Keratinocyte (primary cell): Measurements from ENCODE around the gene SLC35B3. TPM values are rescaled to one million over a fixed set of nuclear protein-coding genes. Genes with fewer than 3 reads are reported as not detected.
A peak's percentile ranks its signal among the peaks of the same experiment; 100 is the strongest.

ENCODE experiments used
- DNase-seq: peaks from one replicate; pipeline ENCODE4 v3.0.0-alpha.2; 2011; ENCODE audit warnings: low read depth, missing footprints, low spot score
- FAIRE-seq: peaks from 2 replicates; lab custom pipeline; 2011; peaks lifted over from hg19 to GRCh38; lab: Jason Lieb, UNC
- H2AFZ ChIP-seq: 2 replicates; pipeline ENCODE4 v1.6.0; 2012; ENCODE audit warnings: low read length, control low read depth, inconsistent platforms; ENCODE audit not compliant: control insufficient read depth
- H3K27ac ChIP-seq: 2 replicates; pipeline ENCODE4 v1.5.1; 2011; ENCODE audit warnings: low read length; ENCODE audit not compliant: control insufficient read depth, insufficient read depth
- H3K27me3 ChIP-seq: 3 replicates; pipeline ENCODE4 v1.6.0; 2011; ENCODE audit warnings: low read length; ENCODE audit not compliant: control insufficient read depth, insufficient read depth; ENCODE audit errors: extremely low read depth
- H3K36me3 ChIP-seq, 2 experiments: 2 replicates in 1 of 2; 3 replicates in 1 of 2; pipeline ENCODE4 v1.5.1; 2011; ENCODE audit warnings: low read length in 2 of 2, mild to moderate bottlenecking in 1 of 2; ENCODE audit not compliant: control insufficient read depth in 2 of 2, insufficient read depth in 2 of 2; ENCODE audit errors: extremely low read depth in 1 of 2
- H3K4me1 ChIP-seq: 3 replicates; pipeline ENCODE4 v1.5.1; 2011; ENCODE audit warnings: low read length; ENCODE audit not compliant: control insufficient read depth, insufficient read depth; ENCODE audit errors: extremely low read depth
- H3K4me2 ChIP-seq: 3 replicates; pipeline ENCODE4 v1.6.0; 2011; ENCODE audit warnings: low read depth, low read length; ENCODE audit not compliant: control insufficient read depth, insufficient read depth; ENCODE audit errors: extremely low read depth
- H3K4me3 ChIP-seq, 3 experiments: fragments of 200-600 bp in 1 of 3; sonication (generic) in 1 of 3; 2 replicates in 2 of 3; 3 replicates in 1 of 3; pipeline ENCODE4 v1.5.1; 2011 to 2016; ENCODE audit warnings: low read length in 3 of 3, mild to moderate bottlenecking in 3 of 3, control low read depth in 2 of 3, inconsistent platforms in 1 of 3, low read depth in 1 of 3, mixed read lengths in 1 of 3, mixed run types in 1 of 3, moderate library complexity in 1 of 3; ENCODE audit not compliant: control insufficient read depth in 2 of 3, insufficient read depth in 2 of 3; ENCODE audit errors: extremely low read depth in 1 of 3
- H3K79me2 ChIP-seq: 2 replicates; pipeline ENCODE4 v1.6.0; 2012; ENCODE audit warnings: low read length; ENCODE audit not compliant: control insufficient read depth, insufficient read depth
- H3K9ac ChIP-seq: 3 replicates; pipeline ENCODE4 v1.6.0; 2011; ENCODE audit warnings: low read length; ENCODE audit not compliant: control insufficient read depth, insufficient read depth; ENCODE audit errors: extremely low read depth
- H3K9me1 ChIP-seq: 3 replicates; pipeline ENCODE4 v1.6.0; 2011; ENCODE audit warnings: low read length; ENCODE audit not compliant: control insufficient read depth, insufficient read depth; ENCODE audit errors: extremely low read depth
- H3K9me3 ChIP-seq: 2 replicates; pipeline ENCODE4 v1.5.1; 2012; ENCODE audit warnings: low read depth, low read length; ENCODE audit not compliant: control insufficient read depth
- H4K20me1 ChIP-seq: 3 replicates; pipeline ENCODE4 v1.6.0; 2011; ENCODE audit warnings: low read length; ENCODE audit not compliant: control insufficient read depth, insufficient read depth; ENCODE audit errors: extremely low read depth
- CTCF ChIP-seq, 3 experiments: IDR thresholded peaks in 1 of 3; conservative IDR thresholded peaks in 1 of 3; optimal IDR thresholded peaks in 1 of 3; 2 replicates in 2 of 3; 3 replicates in 1 of 3; pipeline versions ENCODE3 to v1.5.1; 2011; ENCODE audit warnings: low read length in 3 of 3, mild to moderate bottlenecking in 3 of 3, moderate library complexity in 2 of 3, control low read depth in 1 of 3, inconsistent platforms in 1 of 3; ENCODE audit not compliant: insufficient read depth in 2 of 3; ENCODE audit errors: extremely low read depth in 1 of 3
- EZH2 ChIP-seq: IDR thresholded peaks from one replicate; pipeline ENCODE4 v1.6.1; 2012; ENCODE audit warnings: inconsistent platforms, mild to moderate bottlenecking, low read length, moderate library complexity
- dilution Hi-C: fragments of 300-500 bp; cut with MboI; formaldehyde crosslinking; loops from one replicate; pipeline ENCODE4 v1.7.0; 2020; ENCODE audit warnings: low sequenced_read_pairs; ENCODE audit not compliant: extremely low pct_ligation_motif_present
- polyA plus RNA-seq, 5 experiments: library from polyadenylated mRNA; depleted of rRNA in 3 of 5; stranded (reverse) in 3 of 5; stranded (forward) in 1 of 5; unstranded in 1 of 5; fragments of >200 nt; gene quantifications; 1 replicate in 1 of 5; 2 replicates in 3 of 5; 3 replicates in 1 of 5; pipeline versions ENCODE4 v1.2.1 to v1.2.3, GENCODE V29; 2011 to 2012; ENCODE audit warnings: missing spikeins in 2 of 5, low read depth in 1 of 5, low replicate concordance in 1 of 5

SLC35B3 gene
- polyA plus RNA-seq, 1 donor (not counting 4 experiments of a cell fraction or from before 2014, with no cell fraction given) = 30.6 TPM

- dilution Hi-C loops = no loop called here
- H3K27me3 ChIP-seq = no peaks in the 10 kb centered on the region
Measured at GRCh38 chr6:8383584-8383983, 51.8 kb downstream of the SLC35B3 start.

GRCh38 chr6:8382434-8382833, 52.9 kb downstream of the SLC35B3 start:
- peak; percentile 70 for FAIRE-seq
- DNase-seq = no peak
- Histone ChIP-seq H3K9me3 (no peaks in the 10 kb centered on the region), H3K36me3 (no peaks in the 10 kb centered on the region), H3K27ac (no peak overlapping the region), H3K4me1 (peaks cover 10% of the 10 kb centered on the region), H2AFZ (no peak overlapping the region), H3K9me1 (no peaks in the 10 kb centered on the region), H3K4me2 (peak overlapping the region; percentile 37), H3K9ac (no peak overlapping the region), H3K27me3 (no peaks in the 10 kb centered on the region), H4K20me1 (no peaks in the 10 kb centered on the region), H3K4me3 (no peak overlapping the region), H3K79me2 (no peaks in the 10 kb centered on the region)
- dilution Hi-C loops = no loop called here
- no peak for TF ChIP-seq EZH2
- no peak for TF ChIP-seq CTCF (optimal IDR thresholded peaks at IDR 0.05 in 1 of 3, IDR thresholded peaks at IDR 0.05 in 1 of 3, conservative IDR thresholded peaks at IDR 0.05 in 1 of 3; ENCODE audit: extremely low read depth in 1 of 3, insufficient read depth in 2 of 3, low read length in 3 of 3)

More at GRCh38 chr6:8383584-8383983, 51.8 kb downstream of the SLC35B3 start:
- DNase-seq = no peak
- no peaks in the 10 kb centered on the region for H4K20me1 ChIP-seq
- no peaks in the 10 kb centered on the region for H3K9me1 ChIP-seq
- H3K9me3 ChIP-seq = no peaks in the 10 kb centered on the region
- H3K36me3 ChIP-seq = no peaks in the 10 kb centered on the region
- no peak overlapping the region for H3K27ac ChIP-seq
- H2AFZ ChIP-seq = no peak overlapping the region
- H3K4me1 ChIP-seq = peaks cover 10% of the 10 kb centered on the region
- H3K4me3 ChIP-seq = no peak overlapping the region
- H3K4me2 ChIP-seq = no peak overlapping the region
- H3K9ac ChIP-seq = no peak overlapping the region
- FAIRE-seq = no peak
- H3K79me2 ChIP-seq = no peaks in the 10 kb centered on the region
- TF ChIP-seq EZH2 = no peak
- no peak for TF ChIP-seq CTCF (optimal IDR thresholded peaks at IDR 0.05 in 1 of 3, IDR thresholded peaks at IDR 0.05 in 1 of 3, conservative IDR thresholded peaks at IDR 0.05 in 1 of 3; ENCODE audit: extremely low read depth in 1 of 3, insufficient read depth in 2 of 3, low read length in 3 of 3)
